GM18502 (cell line): ENCODE results near the gene NT5DC3.
"Not testable (repeated sequence)": the region's sequence is repeated elsewhere in the genome, so short reads cannot be mapped to it uniquely, and the experiment has no call there.

Experiments used
- ATAC-seq: cut with Tn5 transposase; IDR thresholded peaks from one replicate; pipeline ENCODE4 v1.9.1; 2021; ENCODE audit warnings: mild to moderate bottlenecking; ENCODE audit not compliant: unreplicated experiment, poor library complexity

NT5DC3 gene

GRCh38 chr12:103812789-103813188, 28.2 kb downstream of the NT5DC3 start:
- ATAC-seq: no peak

GRCh38 chr12:103811791-103812190, 29.2 kb downstream of the NT5DC3 start:
- no peak for ATAC-seq

GRCh38 chr12:103810111-103810510, 30.9 kb downstream of the NT5DC3 start:
- no peak for ATAC-seq

GRCh38 chr12:103809639-103810038, 31.4 kb downstream of the NT5DC3 start:
- ATAC-seq: not testable (repeated sequence)

DNA sequence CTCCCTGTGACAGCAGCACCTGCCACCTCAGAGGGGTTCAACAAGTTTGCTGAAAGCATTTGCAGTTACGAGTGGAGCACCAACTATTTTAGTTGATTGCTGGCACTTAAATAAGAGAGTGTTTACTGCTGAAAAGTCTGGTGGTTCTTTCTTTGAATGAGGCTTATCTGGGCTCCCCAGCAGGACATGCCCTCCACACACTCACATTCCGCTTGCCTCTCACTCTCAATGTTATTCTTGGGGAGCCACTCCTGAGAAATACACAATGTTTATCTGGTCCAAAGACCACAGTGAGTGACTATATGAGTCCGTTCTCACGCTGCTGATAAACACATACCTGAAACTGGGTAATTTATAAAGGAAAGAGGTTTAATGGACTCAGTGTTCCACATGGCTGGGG, 31.9 kb downstream of the NT5DC3 start:
- ATAC-seq: no peak

GRCh38 chr12:103808239-103808880, 32.7 kb downstream of the NT5DC3 start:
- ATAC-seq: no peak

GRCh38 chr12:103807561-103808238, 33.3 kb downstream of the NT5DC3 start:
- ATAC-seq: no peak

DNA sequence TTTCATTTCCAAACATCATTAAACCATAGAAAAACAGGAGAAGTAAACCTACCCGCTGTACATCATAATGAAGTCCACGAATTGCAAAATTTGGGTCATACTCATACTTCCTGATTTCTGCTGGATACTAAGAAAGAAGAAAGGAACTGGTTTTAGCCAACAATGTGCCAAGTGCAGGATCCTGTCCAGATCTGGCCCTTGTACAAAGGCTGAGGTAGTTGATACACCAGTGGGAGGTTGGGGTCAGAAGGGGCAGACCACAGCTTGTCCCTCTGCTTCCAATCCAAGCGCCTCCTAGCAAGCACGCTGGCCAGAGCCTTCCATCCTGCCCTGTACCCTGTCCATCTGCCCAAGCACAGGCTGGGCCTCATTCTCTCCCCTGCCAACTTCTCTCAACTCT, 34.2 kb downstream of the NT5DC3 start:
- ATAC-seq: no peak

- no peak for ATAC-seq
Measured at GRCh38 chr12:103805655-103806360, 35.2 kb downstream of the NT5DC3 start.

DNA sequence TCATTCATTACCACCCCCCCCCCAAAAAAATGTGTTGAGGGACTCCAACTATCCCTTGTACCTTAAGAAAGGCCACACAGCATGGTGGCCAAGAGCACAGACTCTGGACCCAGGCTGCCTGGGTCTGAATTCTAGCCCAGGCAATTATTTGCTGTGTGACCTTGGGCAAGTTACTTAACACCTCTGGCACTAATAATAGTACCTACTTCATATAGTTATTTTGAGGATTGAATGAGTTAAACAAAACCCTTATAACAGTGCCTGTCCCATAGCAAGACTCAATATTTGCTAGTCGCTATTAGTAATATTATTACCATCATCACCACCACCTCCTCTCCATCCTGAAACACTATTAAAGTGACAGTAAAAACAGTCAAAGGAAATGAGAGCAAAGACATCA, 37.2 kb downstream of the NT5DC3 start:
- ATAC-seq: no peak

DNA sequence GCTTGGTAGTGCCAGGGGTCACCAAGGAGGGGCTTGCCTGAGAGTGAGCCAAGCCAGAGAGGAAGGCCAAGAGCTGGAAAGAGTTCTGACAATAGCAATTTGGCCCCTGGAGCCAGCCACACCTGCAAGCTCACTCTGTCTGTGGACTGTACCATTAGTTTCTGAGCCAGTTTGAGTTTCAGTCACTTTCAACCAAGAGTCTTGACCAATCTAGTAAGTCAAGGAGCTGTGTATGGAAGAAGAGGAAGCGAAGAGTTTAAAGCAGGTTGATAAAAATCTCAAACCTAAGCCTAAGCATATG, 38.5 kb downstream of the NT5DC3 start:
- no peak for ATAC-seq

GRCh38 chr12:103801709-103802585, 39.1 kb downstream of the NT5DC3 start:
- ATAC-seq: no peak

- ATAC-seq: no peak
Measured at GRCh38 chr12:103799857-103800771, 40.9 kb downstream of the NT5DC3 start.

DNA sequence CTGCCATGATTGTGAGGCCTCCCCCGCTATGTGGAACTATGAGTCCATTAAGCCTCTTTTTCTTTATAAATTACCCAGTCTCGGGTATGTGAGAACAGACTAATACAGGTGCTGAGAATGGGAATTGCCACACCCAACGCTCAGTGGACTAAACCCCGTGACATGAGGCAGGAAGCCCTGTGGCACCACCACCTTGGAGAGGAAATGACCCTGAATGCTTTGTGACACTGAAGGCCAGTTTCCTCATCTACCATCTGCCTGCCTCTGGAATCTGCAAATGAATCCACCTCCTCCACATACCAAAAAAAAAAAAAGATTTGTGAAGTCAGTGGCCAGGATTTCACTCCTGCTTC, 41.6 kb downstream of the NT5DC3 start:
- ATAC-seq: no peak

DNA sequence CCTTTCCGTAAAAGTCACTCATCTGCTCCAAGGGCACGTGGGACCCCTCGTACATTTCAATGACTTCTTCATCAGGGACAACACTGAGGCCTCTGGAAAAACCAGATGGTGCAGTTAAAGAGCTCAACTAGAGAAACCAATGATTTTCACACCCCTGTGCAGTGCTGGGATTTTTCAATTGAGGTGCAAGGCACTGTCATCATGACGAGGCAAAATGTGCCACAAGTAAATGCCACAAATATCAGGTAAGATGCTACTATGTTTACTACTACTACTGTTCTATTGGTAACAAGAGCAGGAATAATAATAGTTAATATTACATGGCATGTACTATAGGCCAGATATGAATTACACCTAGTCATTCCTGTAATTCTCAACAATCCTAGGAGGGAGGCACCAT, 42.4 kb downstream of the NT5DC3 start:
- no peak for ATAC-seq

GRCh38 chr12:103794309-103795213, 46.5 kb downstream of the NT5DC3 start:
- ATAC-seq: no peak

DNA sequence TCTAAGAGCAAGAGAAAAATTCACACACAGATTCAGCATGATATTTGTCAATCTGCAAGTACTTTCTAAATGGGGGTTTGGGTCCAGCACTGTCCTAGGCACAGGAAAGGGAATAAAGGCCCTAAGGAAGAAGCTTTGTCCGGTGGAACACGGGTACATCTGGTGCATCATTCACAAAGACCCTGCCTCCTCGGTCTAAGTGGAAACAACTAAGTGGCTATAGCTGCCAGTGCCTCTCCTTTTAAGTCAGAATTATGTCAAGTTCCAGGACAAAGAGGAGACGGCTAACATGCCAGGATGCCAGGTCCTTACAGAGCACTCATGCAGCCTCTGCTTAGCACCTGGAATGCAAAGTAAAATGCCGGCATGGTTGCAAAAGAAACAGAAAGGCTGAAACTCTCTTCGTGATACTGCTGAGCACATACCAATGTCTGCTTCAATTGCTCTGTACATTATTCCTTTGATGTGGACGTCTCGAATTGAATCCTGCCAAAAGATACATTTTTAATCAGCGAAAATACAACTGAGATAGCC, 47.5 kb downstream of the NT5DC3 start:
- ATAC-seq: no peak

DNA sequence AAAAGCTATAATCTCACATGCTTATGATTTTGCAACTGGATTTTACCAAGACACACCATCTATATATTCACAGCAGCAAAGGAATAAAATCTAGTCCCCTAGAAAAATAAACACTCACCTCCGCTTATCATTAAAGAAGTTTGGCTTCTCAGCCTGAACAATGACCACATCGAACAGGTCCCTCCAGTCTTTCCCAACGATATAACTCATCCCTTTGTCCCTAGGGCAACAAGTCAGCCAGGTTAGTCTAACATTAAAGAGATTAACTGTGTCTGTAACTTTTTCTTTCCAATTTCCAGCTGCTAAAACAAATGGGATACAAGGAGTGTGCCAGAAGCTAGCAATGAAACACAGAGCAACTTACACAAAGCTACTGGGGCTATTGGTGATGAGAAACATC, 48.0 kb downstream of the NT5DC3 start:
- ATAC-seq: no peak
